Astrocyte (in vitro differentiated cells and primary cell): ENCODE data around the gene CELF3.

Experiments used
- CTCF ChIP-seq: IDR thresholded peaks from 2 replicates; pipeline ENCODE4 v1.5.1; 2011; ENCODE audit warnings: low read depth, mild to moderate bottlenecking, inconsistent platforms, low read length, moderate library complexity; ENCODE audit not compliant: insufficient read depth
- EZH2 ChIP-seq: IDR thresholded peaks from 2 replicates; pipeline ENCODE4 v1.6.1; 2012; ENCODE audit warnings: mild to moderate bottlenecking, low read length, inconsistent platforms; ENCODE audit not compliant: insufficient read depth

GRCh38 chr1:151756291-151756690 lies 39.7 kb upstream of the CELF3 start:
- no peak for TF ChIP-seq CTCF
- no peak for TF ChIP-seq EZH2
